ENCODE results near the gene CFAP97D2. TPM values are rescaled to one million over a fixed set of nuclear protein-coding genes. Genes with fewer than 3 reads are reported as not detected.
A peak's percentile ranks its signal among the peaks of the same experiment; 100 is the strongest.

CFAP97D2 gene
- total RNA-seq, 6 experiments from 2014 or later: not detected

DNA sequence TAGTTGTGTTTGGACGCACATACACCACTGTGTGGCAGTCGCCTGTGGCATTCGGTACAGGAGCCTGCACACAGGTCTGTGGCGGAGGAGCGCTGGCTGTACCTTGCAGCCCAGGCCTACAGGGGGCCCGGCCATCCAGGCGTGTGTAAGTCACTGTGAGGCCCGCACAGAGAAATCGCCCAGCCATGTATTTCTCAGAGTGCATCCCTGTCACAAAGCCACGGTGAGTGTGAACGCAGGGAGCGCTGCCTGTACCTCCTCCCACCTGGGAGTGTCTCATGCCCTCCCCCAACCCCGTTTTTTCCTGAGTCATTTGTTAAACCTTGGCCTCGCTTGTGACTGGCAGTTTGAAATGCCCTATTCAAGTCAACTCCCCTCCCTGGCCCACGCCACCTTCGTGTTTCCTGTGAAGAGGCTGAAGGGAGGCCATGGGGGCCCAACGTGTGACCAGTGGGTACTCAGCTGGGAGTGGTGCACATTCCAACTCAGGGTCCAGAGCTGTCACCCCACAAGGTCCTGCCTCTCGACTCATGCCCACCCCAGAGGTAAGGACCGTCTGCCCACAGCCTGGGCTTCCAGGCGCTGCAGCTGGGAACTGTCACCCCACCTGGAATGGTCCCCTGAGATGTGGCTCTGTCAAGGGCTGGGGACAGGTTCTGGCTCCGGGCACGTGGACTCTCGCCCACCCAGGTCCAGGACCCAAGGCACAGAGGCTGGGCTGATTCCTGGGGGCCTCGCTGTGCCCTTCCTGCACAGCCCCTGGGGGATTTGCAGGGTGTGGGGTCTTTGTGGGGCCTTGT, 35.1 kb upstream of the CFAP97D2 start:
- H3K27me3 ChIP-seq: no peaks in the 10 kb centered on the region
- H3K4me3 ChIP-seq: no peak overlapping the region
- 43% methylated on average over 9 of the region's 24 CpGs for WGBS (ENCODE audit: insufficient coverage, low coverage, low lambda C conversion rate, missing lambda C conversion rate)
- ATAC-seq (no peak), DNase-seq (peak in 2 of 3 donors; percentile 38 to 51)
- intact Hi-C loops (cut with DNase I): no loop called here
- H3K27ac ChIP-seq: no peak overlapping the region
- no peak for TF ChIP-seq POLR2A (IDR thresholded peaks at IDR 0.05)
- TF ChIP-seq CTCF (IDR thresholded peaks at IDR 0.05): no peak
- H3K36me3 ChIP-seq: no peaks in the 10 kb centered on the region
- no peaks in the 10 kb centered on the region for H3K4me1 ChIP-seq
- H3K9me3 ChIP-seq: no peaks in the 10 kb centered on the region

DNA sequence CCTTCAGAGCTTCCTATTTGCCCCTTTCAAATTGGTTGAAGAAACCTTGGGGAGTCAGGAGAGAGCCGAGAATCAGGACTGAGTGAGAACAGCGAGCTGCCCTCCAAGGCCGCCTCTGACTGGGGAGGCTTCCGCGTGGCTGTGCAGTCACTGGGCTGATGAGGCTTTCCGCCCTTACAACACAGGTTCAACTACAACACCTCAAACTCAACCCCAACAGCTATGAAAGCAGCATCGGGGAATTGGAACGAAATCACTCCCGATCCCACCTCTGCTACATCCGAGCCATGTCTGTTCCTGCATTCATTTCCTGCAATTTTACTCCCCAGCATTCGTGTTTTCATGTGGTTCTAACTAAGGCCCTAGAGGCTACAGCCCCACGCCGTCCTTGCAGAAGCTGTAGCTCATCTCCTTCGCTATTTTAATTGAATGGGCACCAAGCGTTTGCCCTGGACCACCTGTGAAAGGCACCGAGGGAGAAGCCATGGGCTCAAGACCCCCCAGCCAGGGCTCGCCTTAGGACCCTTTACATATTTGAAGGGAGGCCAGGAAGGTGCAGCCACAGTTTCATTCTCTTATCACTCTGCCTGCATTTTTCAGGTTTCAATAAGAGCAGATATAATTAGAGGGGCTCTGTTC, 34.3 kb upstream of the CFAP97D2 start:
- intact Hi-C loops (cut with DNase I): no loop called here
- H3K4me1 ChIP-seq: no peaks in the 10 kb centered on the region
- ATAC-seq (no peak), DNase-seq (peak in 1 of 3 donors; percentile 22)
- H3K27me3 ChIP-seq: no peaks in the 10 kb centered on the region
- no peaks in the 10 kb centered on the region for H3K36me3 ChIP-seq
- H3K4me3 ChIP-seq: no peak overlapping the region
- no peak overlapping the region for H3K27ac ChIP-seq
- no peak for TF ChIP-seq CTCF (IDR thresholded peaks at IDR 0.05)
- no peaks in the 10 kb centered on the region for H3K9me3 ChIP-seq
- WGBS (ENCODE audit: insufficient coverage, low coverage, low lambda C conversion rate, missing lambda C conversion rate): 78% methylated on average over 10 of the region's 17 CpGs

DNA sequence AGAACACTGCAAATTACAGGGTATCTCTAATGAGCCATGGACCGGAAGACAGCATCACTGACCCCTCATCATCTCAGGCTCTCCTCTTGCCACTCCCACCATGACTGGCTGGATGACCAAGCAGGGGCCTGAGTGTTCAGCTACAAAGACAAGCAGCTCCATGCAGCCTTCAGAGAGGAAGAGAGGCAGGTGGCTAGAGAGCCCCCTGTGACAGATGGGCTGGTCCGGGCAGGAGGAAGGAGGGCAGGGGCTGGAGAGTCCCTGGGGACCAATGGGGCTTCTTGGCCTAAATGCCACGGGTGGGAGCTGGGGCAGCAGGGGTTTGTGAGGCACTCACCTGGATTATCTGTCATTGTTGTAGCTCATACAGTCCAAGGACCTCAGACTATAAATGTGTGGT, 33.8 kb upstream of the CFAP97D2 start:
- peak in 2 of 3 donors; percentile 23 to 24 for DNase-seq
- TF ChIP-seq POLR2A (IDR thresholded peaks at IDR 0.05) (no peak), CTCF (IDR thresholded peaks at IDR 0.05) (no peak)

DNA sequence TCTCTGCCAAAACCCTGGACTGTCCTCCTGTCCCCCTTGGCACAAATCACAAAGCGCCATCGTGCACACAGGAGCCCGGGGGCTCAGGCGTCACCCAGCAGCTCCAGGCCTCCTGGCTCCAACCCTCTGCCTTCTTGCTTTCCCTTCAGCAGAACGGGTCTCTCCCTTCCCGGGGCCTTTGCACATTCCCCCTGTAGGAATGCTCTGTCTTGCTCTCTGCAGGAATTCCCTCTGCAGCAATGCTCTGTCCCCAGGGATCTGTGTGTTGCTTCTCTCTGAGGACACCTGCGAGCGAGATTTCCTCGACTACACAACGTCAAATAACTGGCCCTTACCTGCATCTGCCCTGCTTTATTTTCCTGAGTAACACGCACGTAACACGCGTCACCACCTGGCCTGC, 33.3 kb upstream of the CFAP97D2 start:
- DNase-seq (peak in 1 of 3 donors; percentile 28), ATAC-seq (no peak)
- Histone ChIP-seq H3K36me3 (no peaks in the 10 kb centered on the region), H3K9me3 (no peaks in the 10 kb centered on the region), H3K27ac (no peak overlapping the region), H3K4me3 (no peak overlapping the region), H3K27me3 (no peaks in the 10 kb centered on the region), H3K4me1 (no peaks in the 10 kb centered on the region)
- no peak for TF ChIP-seq POLR2A (IDR thresholded peaks at IDR 0.05)
- TF ChIP-seq CTCF (IDR thresholded peaks at IDR 0.05): no peak
- intact Hi-C loops (cut with DNase I): no loop called here
- 93% methylated on average over 8 of the region's 14 CpGs for WGBS (ENCODE audit: insufficient coverage, low coverage, low lambda C conversion rate, missing lambda C conversion rate)

More for the DNA sequence above, 33.8 kb upstream of the CFAP97D2 start:
- Histone ChIP-seq H3K27ac (no peak overlapping the region), H3K36me3 (no peaks in the 10 kb centered on the region), H3K4me1 (no peaks in the 10 kb centered on the region), H3K9me3 (no peaks in the 10 kb centered on the region), H3K4me3 (no peak overlapping the region), H3K27me3 (no peaks in the 10 kb centered on the region)
- intact Hi-C loops (cut with DNase I): no loop called here
- ATAC-seq: no peak
- WGBS (ENCODE audit: insufficient coverage, low coverage, low lambda C conversion rate, missing lambda C conversion rate): 44% methylated on average over 2 of the region's 3 CpGs

Measured in right lobe of liver (tissue), 6 donors.